IMR-90 (cell line): Measurements from ENCODE around the gene DOCK1. TPM values are rescaled to one million over a fixed set of nuclear protein-coding genes. Genes with fewer than 3 reads are reported as not detected.

ENCODE experiments used
- ATAC-seq: fragments of 200-7000 bp; cut with Tn5 transposase; 2 replicates; pipeline ENCODE4 v1.9.1; 2020; ENCODE audit warnings: low read depth, mild to moderate bottlenecking, moderate library complexity
- BruUV-seq: library from RNA; stranded (reverse); fragments of 400-500 nt; replicated peaks from 2 replicates; lab custom pipeline; 2021; lab: Mats Ljungman, UMichigan
- CTCF ChIA-PET: fragments of 300-600 bp; formaldehyde crosslinking; extraction: SDS; loops from one replicate; lab custom pipeline; 2021; ENCODE audit warnings: antibody characterized with exemption; lab: Yijun Ruan, JAX
- POLR2A ChIA-PET: fragments of 300-600 bp; sonication (Branson Sonifier 250); formaldehyde crosslinking; loops from one replicate; lab custom pipeline; 2022; ENCODE audit warnings: antibody characterized with exemption; ENCODE audit not compliant: unreplicated experiment; lab: Charles Lee
- DNase-seq: peaks from one replicate; pipeline ENCODE4 v3.0.0; 2013
- H2AFZ ChIP-seq: replicated peaks from 2 replicates; pipeline ENCODE3; 2013; ENCODE audit warnings: low read length, mild to moderate bottlenecking; ENCODE audit not compliant: poor library complexity
- H2AK5ac ChIP-seq: 2 replicates; pipeline ENCODE4 v1.6.1; 2013; ENCODE audit warnings: low read depth, low read length, inconsistent platforms
- H2AK9ac ChIP-seq: replicated peaks from 2 replicates; pipeline ENCODE3; 2013; ENCODE audit warnings: mild to moderate bottlenecking, low read depth, low read length, moderate library complexity; ENCODE audit not compliant: poor library complexity
- H2BK120ac ChIP-seq: 2 replicates; pipeline ENCODE4 v1.6.1; 2013; ENCODE audit warnings: low read depth, low read length, inconsistent platforms
- H2BK15ac ChIP-seq: 3 replicates; pipeline ENCODE4 v1.6.1; 2013; ENCODE audit warnings: low read depth, low read length, inconsistent platforms
- H2BK20ac ChIP-seq: 2 replicates; pipeline ENCODE4 v1.6.1; 2013; ENCODE audit warnings: low read depth, mild to moderate bottlenecking, inconsistent platforms, low read length, moderate library complexity
- H2BK5ac ChIP-seq: 2 replicates; pipeline ENCODE4 v1.6.1; 2013; ENCODE audit warnings: mild to moderate bottlenecking, low read depth, low read length, inconsistent platforms; ENCODE audit not compliant: poor library complexity, severe bottlenecking
- H3K14ac ChIP-seq: replicated peaks from 2 replicates; pipeline ENCODE4 v1.6.1; 2013; ENCODE audit warnings: low read depth, low read length, inconsistent platforms
- H3K18ac ChIP-seq: 2 replicates; pipeline ENCODE4 v1.6.1; 2013; ENCODE audit warnings: low read depth, low read length, control low read depth
- H3K23ac ChIP-seq: 2 replicates; pipeline ENCODE4 v1.6.1; 2013; ENCODE audit warnings: low read depth, low read length, inconsistent platforms
- H3K27ac ChIP-seq: 2 replicates; pipeline ENCODE4 v1.5.1; 2013; ENCODE audit warnings: mild to moderate bottlenecking, control low read depth, low read length; ENCODE audit not compliant: insufficient read depth
- H3K27me3 ChIP-seq: 2 replicates; pipeline ENCODE4 v1.6.1; 2013; ENCODE audit warnings: low read length; ENCODE audit not compliant: control insufficient read depth, insufficient read depth
- H3K36me3 ChIP-seq: 2 replicates; pipeline ENCODE4 v1.6.1; 2013; ENCODE audit warnings: low read length, mixed read lengths; ENCODE audit not compliant: control insufficient read depth, insufficient read depth
- H3K4ac ChIP-seq: 2 replicates; pipeline ENCODE4 v1.6.1; 2013; ENCODE audit warnings: low read depth, low read length, inconsistent platforms
- H3K4me1 ChIP-seq: 2 replicates; pipeline ENCODE4 v1.6.1; 2013; ENCODE audit warnings: low read length, mixed read lengths; ENCODE audit not compliant: control insufficient read depth, insufficient read depth
- H3K4me2 ChIP-seq: 2 replicates; pipeline ENCODE4 v1.6.1; 2013; ENCODE audit warnings: low read depth, mild to moderate bottlenecking, control low read depth, low read length, moderate library complexity
- H3K4me3 ChIP-seq: 2 replicates; pipeline ENCODE4 v1.5.1; 2013; ENCODE audit warnings: low read depth, mild to moderate bottlenecking, control low read depth, low read length, moderate library complexity; ENCODE audit not compliant: insufficient read depth
- H3K56ac ChIP-seq: 2 replicates; pipeline ENCODE4 v1.6.1; 2013; ENCODE audit warnings: low read length, inconsistent platforms; ENCODE audit not compliant: insufficient read depth; ENCODE audit errors: extremely low read depth
- H3K79me1 ChIP-seq, 2 experiments: 2 replicates each; pipeline ENCODE4 v1.6.1; 2013; ENCODE audit warnings: low read length in 2 of 2, inconsistent platforms in 1 of 2, low read depth in 1 of 2
- H3K9ac ChIP-seq: 2 replicates; pipeline ENCODE4 v1.6.1; 2013; ENCODE audit warnings: low read depth, low read length, control low read depth
- H3K9me1 ChIP-seq: 2 replicates; pipeline ENCODE4 v1.6.1; 2013; ENCODE audit warnings: low read length, inconsistent platforms; ENCODE audit not compliant: insufficient read depth
- H3K9me3 ChIP-seq: 2 replicates; pipeline ENCODE4 v1.6.1; 2013; ENCODE audit warnings: low read length; ENCODE audit not compliant: control insufficient read depth, insufficient read depth
- H4K20me1 ChIP-seq: 2 replicates; pipeline ENCODE4 v1.6.1; 2013; ENCODE audit warnings: low read length, inconsistent platforms; ENCODE audit not compliant: insufficient read depth
- H4K5ac ChIP-seq: 2 replicates; pipeline ENCODE4 v1.6.1; 2013; ENCODE audit warnings: mild to moderate bottlenecking, low read depth, low read length, control low read depth
- H4K8ac ChIP-seq, 2 experiments: 2 replicates each; pipeline ENCODE4 v1.6.1; 2013; ENCODE audit warnings: low read depth in 2 of 2, low read length in 2 of 2, control low read depth in 1 of 2, inconsistent platforms in 1 of 2
- H4K91ac ChIP-seq: 2 replicates; pipeline ENCODE4 v1.6.1; 2013; ENCODE audit warnings: low read depth, low read length, inconsistent platforms; ENCODE audit not compliant: insufficient read depth
- BHLHE40 ChIP-seq: fragments of 150-350 bp; IDR thresholded peaks from 2 replicates; pipeline ENCODE4 v1.6.1; 2016; ENCODE audit warnings: mild to moderate bottlenecking, low read depth, low read length
- CHD1 ChIP-seq: IDR thresholded peaks from 2 replicates; pipeline ENCODE4 v1.6.1; 2012; ENCODE audit warnings: low read depth, low read length, improper control_type of control experiment
- MAFK ChIP-seq: IDR thresholded peaks from 2 replicates; pipeline ENCODE4 v1.6.1; 2012; ENCODE audit warnings: low read depth, low read length, improper control_type of control experiment
- MAZ ChIP-seq: IDR thresholded peaks from 2 replicates; pipeline ENCODE4 v1.6.1; 2012; ENCODE audit warnings: low read depth, mild to moderate bottlenecking, low read length, improper control_type of control experiment, moderate library complexity, borderline replicate concordance
- NFE2L2 ChIP-seq: fragments of 150-350 bp; IDR thresholded peaks from 2 replicates; pipeline ENCODE4 v1.6.1; 2016; ENCODE audit warnings: low read depth, mild to moderate bottlenecking, low read length
- POLR2A ChIP-seq: IDR thresholded peaks from 2 replicates; pipeline ENCODE4 v1.6.1; 2012; ENCODE audit warnings: mild to moderate bottlenecking, low read depth, low read length
- RAD21 ChIP-seq: IDR thresholded peaks from 2 replicates; pipeline ENCODE4 v1.6.1; 2012; ENCODE audit warnings: low read length, improper control_type of control experiment
- USF2 ChIP-seq: fragments of 150-350 bp; IDR thresholded peaks from 2 replicates; pipeline ENCODE4 v1.6.1; 2017; ENCODE audit warnings: mild to moderate bottlenecking, antibody characterized with exemption, low read length, low read depth
- WGBS, 2 experiments: methylation state at CpG; one replicate each; pipeline versions ENCODE4 v1.1.5 to v1.1.7; 2013; ENCODE audit warnings: missing lambda C conversion rate in 2 of 2; ENCODE audit not compliant: insufficient read length in 1 of 2; ENCODE audit errors: extremely low coverage in 2 of 2; 5-methylcytosine and 5-hydroxymethylcytosine counted together
- dilution Hi-C: fragments of 300-500 bp; cut with HindIII; formaldehyde crosslinking; loops from one replicate; pipeline ENCODE4 v1.14.3; 2018; ENCODE audit warnings: low sequenced_read_pairs; ENCODE audit not compliant: unreplicated experiment
- in situ Hi-C: fragments of 300-500 bp; cut with MboI; formaldehyde crosslinking; loops from 3 replicates; pipeline ENCODE4 v1.14.3; 2019; ENCODE audit warnings: low sequenced_read_pairs, inconsistent platforms, mixed read lengths
- intact Hi-C: fragments of 100-400 bp; cut with micrococcal nuclease; formaldehyde crosslinking; loops from 2 replicates; pipeline ENCODE4 v1.10.0; 2022
- polyA plus RNA-seq, 3 experiments: library from polyadenylated mRNA; depleted of rRNA; stranded (reverse); fragments of >200 nt; gene quantifications; 2 replicates each; pipeline ENCODE4 v1.2.3, GENCODE V29; 2012; ENCODE audit warnings: low replicate concordance in 1 of 3
- total RNA-seq: library from RNA; depleted of rRNA; stranded (reverse); fragments of >200 nt; gene quantifications from 2 replicates; pipeline ENCODE4 v1.2.3, GENCODE V29; 2012

The DOCK1 gene
- total and polyA plus RNA-seq, 2 of the 4 experiments (the other 2 are of a cell fraction): 28.2 to 71.0 TPM

DNA sequence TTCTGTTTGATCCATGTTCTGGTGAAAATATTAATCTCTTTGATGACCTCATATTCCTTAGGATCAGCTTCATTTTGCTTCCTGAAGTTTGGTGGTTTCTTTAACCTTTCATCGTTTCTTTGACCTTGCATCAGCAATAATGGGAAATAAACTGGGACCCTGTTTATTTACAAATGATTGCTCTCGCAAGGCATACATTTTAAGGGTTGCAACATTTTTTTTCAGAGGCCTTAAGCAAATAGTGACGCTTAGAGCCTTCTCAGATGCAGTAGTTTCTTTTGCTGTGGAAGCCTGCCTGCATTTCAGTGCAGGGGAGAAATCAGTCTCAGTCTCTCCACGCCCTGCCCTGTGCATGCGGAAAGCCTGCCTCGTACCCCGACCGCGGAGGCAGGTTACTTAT is 504.8 kb downstream of the DOCK1 start:
- Histone ChIP-seq H3K4me3 (no peak overlapping the region), H3K9me1 (peaks cover 15% of the 10 kb centered on the region), H3K36me3 (peaks cover 14% of the 10 kb centered on the region; the same call in 1 of the 2 replicates), H3K56ac (no peak overlapping the region), H2BK5ac (no peak overlapping the region), H2AK5ac (no peak overlapping the region), H2AFZ (no peak overlapping the region), H3K27me3 (no peaks in the 10 kb centered on the region), H4K91ac (no peak overlapping the region), H2AK9ac (no peak overlapping the region), H3K9me3 (no peaks in the 10 kb centered on the region), H3K9ac (no peak overlapping the region), H4K8ac (no peak overlapping the region), H3K4ac (no peak overlapping the region), H2BK20ac (no peak overlapping the region), H3K27ac (no peak overlapping the region), H4K5ac (no peak overlapping the region), H2BK15ac (no peak overlapping the region), H3K18ac (no peak overlapping the region), H4K20me1 (no peaks in the 10 kb centered on the region), H3K4me2 (no peak overlapping the region), H3K14ac (no peak overlapping the region), H3K4me1 (peaks cover 11% of the 10 kb centered on the region), H3K23ac (no peak overlapping the region), H3K79me1 (peaks cover 0 to 4% of the 10 kb centered on the region in 2 experiments; a peak in 1 of 4 replicates), H2BK120ac (no peak overlapping the region)
- ATAC-seq (no peak), DNase-seq (no peak)
- POLR2A ChIA-PET: no interaction called here
- 75% methylated on average over 1 of the region's 9 CpGs; no CpG with 5 or more reads in 1 of the 2 experiments for WGBS, 2 experiments
- in situ Hi-C loops: no loop called here
- TF ChIP-seq MAZ (no peak), RAD21 (no peak), NFE2L2 (no peak), BHLHE40 (no peak), POLR2A (no peak), CHD1 (no peak), USF2 (no peak), MAFK (no peak)
- intact Hi-C loops: no loop called here
- CTCF ChIA-PET: no interaction called here
- dilution Hi-C loops: no loop called here
- BruUV-seq: no TSS peak
